HEK293T (cell line): ENCODE results near the gene BCO2.

Experiments
- CTCF ChIA-PET: fragments of 350-600 bp; formaldehyde crosslinking; extraction: SDS; loops from one replicate; lab custom pipeline; 2021; ENCODE audit warnings: antibody characterized with exemption, inconsistent platforms; lab: Yijun Ruan, JAX
- POLR2A ChIA-PET: fragments of 350-600 bp; formaldehyde crosslinking; extraction: SDS; loops from one replicate; lab custom pipeline; 2020; ENCODE audit warnings: antibody characterized with exemption, inconsistent platforms; lab: Yijun Ruan, JAX
- DNase-seq: peaks from one replicate; pipeline ENCODE4 v3.0.0; 2012; ENCODE audit warnings: mixed read lengths; ENCODE audit errors: extremely low spot score
- ARNT ChIP-seq: fragments of 450-650 bp; IDR thresholded peaks from 2 replicates; pipeline ENCODE4 v1.6.1; 2017; ENCODE audit warnings: mild to moderate bottlenecking
- BHLHE40 ChIP-seq: fragments of 450-650 bp; IDR thresholded peaks from 2 replicates; pipeline ENCODE4 v1.6.1; 2016; ENCODE audit warnings: mild to moderate bottlenecking, moderate library complexity, borderline replicate concordance
- CTBP1 ChIP-seq: fragments of 450-650 bp; IDR thresholded peaks from 2 replicates; pipeline ENCODE4 v1.6.1; 2016; ENCODE audit warnings: borderline replicate concordance
- ELF4 ChIP-seq: fragments of 450-650 bp; IDR thresholded peaks from 2 replicates; pipeline ENCODE4 v1.6.1; 2017; ENCODE audit warnings: antibody characterized with exemption
- FOXA1 ChIP-seq: fragments of 450-650 bp; IDR thresholded peaks from 2 replicates; pipeline ENCODE4 v1.6.1; 2016; ENCODE audit warnings: mild to moderate bottlenecking
- FOXK2 ChIP-seq: fragments of 450-650 bp; IDR thresholded peaks from 2 replicates; pipeline ENCODE4 v1.6.1; 2016; ENCODE audit warnings: mild to moderate bottlenecking
- FOXM1 ChIP-seq: fragments of 450-650 bp; IDR thresholded peaks from 2 replicates; pipeline ENCODE4 v1.6.1; 2017; ENCODE audit warnings: mild to moderate bottlenecking, borderline replicate concordance
- HDGF ChIP-seq: fragments of 450-650 bp; IDR thresholded peaks from 2 replicates; pipeline ENCODE4 v1.6.1; 2017; ENCODE audit warnings: antibody characterized with exemption, borderline replicate concordance
- L3MBTL2 ChIP-seq: fragments of 450-650 bp; conservative IDR thresholded peaks from 2 replicates; pipeline ENCODE4 v1.6.1; 2016; ENCODE audit warnings: mild to moderate bottlenecking
- LEF1 ChIP-seq: fragments of 450-650 bp; IDR thresholded peaks from 2 replicates; pipeline ENCODE4 v1.6.1; 2017; ENCODE audit warnings: mild to moderate bottlenecking, borderline replicate concordance
- NFRKB ChIP-seq: fragments of 450-650 bp; IDR thresholded peaks from 2 replicates; pipeline ENCODE4 v1.6.1; 2016; ENCODE audit warnings: mild to moderate bottlenecking, moderate library complexity
- SP1 ChIP-seq: fragments of 450-650 bp; IDR thresholded peaks from 2 replicates; pipeline ENCODE4 v1.6.1; 2017
- SUZ12 ChIP-seq: fragments of 450-650 bp; IDR thresholded peaks from 2 replicates; pipeline ENCODE4 v1.6.1; 2016; ENCODE audit warnings: mild to moderate bottlenecking
- TARDBP ChIP-seq: fragments of 450-650 bp; IDR thresholded peaks from 2 replicates; pipeline ENCODE4 v1.6.1; 2016
- ZNF384 ChIP-seq: fragments of 450-650 bp; IDR thresholded peaks from 2 replicates; pipeline ENCODE4 v1.6.1; 2016
- TF ChIP-seq, protein P1 (sequence below): fragments of 450-650 bp; IDR thresholded peaks from 2 replicates; pipeline ENCODE4 v1.6.1; 2016

Gene BCO2, protein sequence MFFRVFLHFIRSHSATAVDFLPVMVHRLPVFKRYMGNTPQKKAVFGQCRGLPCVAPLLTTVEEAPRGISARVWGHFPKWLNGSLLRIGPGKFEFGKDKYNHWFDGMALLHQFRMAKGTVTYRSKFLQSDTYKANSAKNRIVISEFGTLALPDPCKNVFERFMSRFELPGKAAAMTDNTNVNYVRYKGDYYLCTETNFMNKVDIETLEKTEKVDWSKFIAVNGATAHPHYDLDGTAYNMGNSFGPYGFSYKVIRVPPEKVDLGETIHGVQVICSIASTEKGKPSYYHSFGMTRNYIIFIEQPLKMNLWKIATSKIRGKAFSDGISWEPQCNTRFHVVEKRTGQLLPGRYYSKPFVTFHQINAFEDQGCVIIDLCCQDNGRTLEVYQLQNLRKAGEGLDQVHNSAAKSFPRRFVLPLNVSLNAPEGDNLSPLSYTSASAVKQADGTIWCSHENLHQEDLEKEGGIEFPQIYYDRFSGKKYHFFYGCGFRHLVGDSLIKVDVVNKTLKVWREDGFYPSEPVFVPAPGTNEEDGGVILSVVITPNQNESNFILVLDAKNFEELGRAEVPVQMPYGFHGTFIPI

DNA sequence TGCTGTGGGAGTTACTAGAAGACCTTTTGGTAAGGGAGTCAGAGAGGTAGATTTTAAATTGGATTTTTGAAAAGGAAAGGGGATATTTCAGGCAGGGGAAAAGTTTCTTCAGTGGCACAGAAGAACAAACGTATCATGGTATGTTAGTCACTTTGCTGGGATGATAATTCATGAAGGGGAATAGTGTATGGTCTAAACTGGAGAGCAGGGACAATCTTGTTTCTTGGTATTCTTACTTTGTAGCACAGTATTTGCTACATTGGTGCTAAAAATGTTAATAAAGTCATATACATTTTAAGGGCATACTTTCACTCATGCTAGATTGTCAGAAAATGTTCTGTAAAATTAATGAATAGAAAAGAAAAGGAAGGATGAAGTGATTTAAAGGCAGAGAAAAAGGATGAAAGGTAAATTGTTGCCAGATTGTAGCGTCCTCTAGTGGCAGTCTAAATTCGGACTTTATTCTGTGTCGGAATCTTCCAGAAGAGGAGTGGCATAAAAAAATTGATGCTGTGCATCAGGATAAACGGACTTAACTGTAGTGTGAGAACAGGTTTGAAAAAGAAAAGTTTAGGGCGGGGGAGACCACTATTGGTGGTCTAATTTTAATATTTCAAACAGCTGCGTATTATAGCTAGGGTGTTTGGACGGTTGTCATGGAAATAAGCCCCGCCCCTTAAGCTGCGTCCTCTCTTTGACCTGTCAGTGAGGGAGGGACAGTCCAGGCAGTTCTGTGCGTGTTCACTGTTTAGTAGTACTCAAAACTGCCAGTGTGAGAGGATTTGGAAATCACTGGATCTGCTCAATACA lies at the start of gene BCO2:
TSS of gene BCO2 (plus strand) at position 724 of the 810 bp plus-strand sequence. CDS start 90 bp downstream, outside the sequence.
- TF ChIP-seq SUZ12 (no peak), ZNF384 (peak; percentile 48; the same call in 1 of the 2 replicates), BHLHE40 (no peak)
- ChIA-PET CTCF (interaction anchor here (0.6 to 1.7 kb wide), 13 partner anchors 11 to 1740 kb away, joined by 3 to 8 read pairs (median 3); no protein-coding TSS in a partner anchor), POLR2A (interaction anchor here (0.7 kb wide), 1 partner anchor 61 kb away, joined by 3 read pairs; no protein-coding TSS in a partner anchor)
- DNase-seq, result peak; percentile 73

DNA sequence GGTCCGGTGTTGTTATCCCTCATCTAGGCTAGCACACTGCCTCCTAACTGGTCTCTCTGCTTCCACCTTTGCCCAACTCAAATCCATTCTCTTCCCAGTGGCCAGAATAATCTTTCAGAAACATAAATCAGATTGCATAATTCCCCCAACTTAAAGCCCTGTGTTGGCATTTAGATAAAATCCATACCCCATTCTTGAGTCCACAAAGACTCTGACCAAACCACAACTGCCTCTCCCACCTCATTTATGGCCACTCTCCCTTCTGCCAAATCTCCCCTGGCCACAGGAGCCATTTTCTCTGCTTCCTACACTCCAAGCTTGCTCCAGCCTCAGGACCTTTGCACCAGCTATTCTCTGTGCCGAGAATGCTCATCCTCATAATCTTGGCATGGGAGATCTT lies 48.3 kb upstream of the BCO2 start:
- ChIA-PET CTCF (no interaction called here), POLR2A (no interaction called here)
- TF ChIP-seq ZNF384, result no peak
- TF ChIP-seq HDGF, result no peak
- TF ChIP-seq TARDBP, result no peak
- TF ChIP-seq SP1, result no peak
- TF ChIP-seq ARNT, result no peak
- TF ChIP-seq SUZ12, result no peak
- no peak for TF ChIP-seq BHLHE40
- TF ChIP-seq NFRKB, result no peak
- no peak for TF ChIP-seq ELF4
- no peak for TF ChIP-seq FOXA1
- no peak for TF ChIP-seq FOXM1
- TF ChIP-seq FOXK2, result no peak
- no peak for TF ChIP-seq L3MBTL2
- no peak for DNase-seq

DNA sequence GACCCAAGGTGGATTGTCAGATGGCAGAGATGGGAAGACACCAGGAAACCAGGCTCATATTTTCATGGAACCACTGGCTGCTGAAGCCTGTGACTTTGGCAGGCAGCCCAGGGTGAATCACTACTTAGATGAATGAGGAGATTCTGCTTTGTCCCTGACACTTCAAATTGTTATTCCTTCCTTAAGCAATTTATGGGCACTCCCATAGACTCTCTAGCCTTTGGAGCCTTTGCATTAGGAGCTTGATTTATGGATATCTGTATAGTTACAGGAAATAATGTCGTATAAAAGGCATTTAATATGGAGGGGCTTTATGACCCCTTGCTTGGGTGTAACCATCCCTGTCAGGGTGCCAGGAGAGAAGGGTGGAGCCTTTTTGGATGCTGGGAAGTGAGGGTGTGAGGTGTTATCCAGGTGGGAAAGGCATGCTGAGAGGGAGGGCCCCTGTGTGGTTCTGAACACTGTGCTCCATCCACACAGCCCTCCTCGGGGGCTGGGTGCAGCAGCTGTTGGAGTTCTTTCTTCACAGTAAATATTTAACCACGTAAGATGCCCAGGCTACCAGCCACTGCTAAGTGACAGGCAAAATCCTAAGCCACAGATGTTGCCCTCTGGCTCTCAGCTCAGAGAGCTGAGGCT lies 46.7 kb upstream of the BCO2 start:
- POLR2A ChIA-PET, result no interaction called here
- no peak for DNase-seq

DNA sequence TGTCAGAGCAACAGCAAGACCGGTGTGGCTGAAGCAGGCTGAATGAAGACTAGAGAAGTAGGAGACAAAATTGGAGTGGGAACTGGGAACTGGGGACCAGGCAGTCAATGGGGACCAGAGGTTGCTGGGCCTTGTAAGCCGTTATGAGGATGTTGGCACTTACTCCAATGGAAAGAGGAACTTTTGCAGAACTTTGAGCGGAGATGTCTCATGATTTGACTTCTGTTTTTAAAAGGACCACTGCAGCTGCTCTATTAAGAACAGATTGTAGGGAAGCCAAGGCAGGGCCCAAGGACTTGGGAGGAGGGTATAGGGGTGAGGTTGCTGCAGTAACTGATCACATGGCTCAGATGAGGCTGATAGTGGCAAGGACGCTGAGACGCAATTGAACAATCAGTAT lies 45.7 kb upstream of the BCO2 start:
- CTCF ChIA-PET, result no interaction called here
- POLR2A ChIA-PET, result no interaction called here
- no peak for TF ChIP-seq SUZ12
- no peak for TF ChIP-seq ARNT
- TF ChIP-seq ELF4, result no peak
- no peak for TF ChIP-seq BHLHE40
- no peak for TF ChIP-seq FOXM1
- no peak for TF ChIP-seq SP1
- TF ChIP-seq L3MBTL2, result no peak
- no peak for TF ChIP-seq FOXK2
- TF ChIP-seq HDGF, result no peak
- no peak for TF ChIP-seq TARDBP
- no peak for TF ChIP-seq ZNF384
- TF ChIP-seq NFRKB, result no peak
- no peak for TF ChIP-seq LEF1
- TF ChIP-seq, protein P1, sequence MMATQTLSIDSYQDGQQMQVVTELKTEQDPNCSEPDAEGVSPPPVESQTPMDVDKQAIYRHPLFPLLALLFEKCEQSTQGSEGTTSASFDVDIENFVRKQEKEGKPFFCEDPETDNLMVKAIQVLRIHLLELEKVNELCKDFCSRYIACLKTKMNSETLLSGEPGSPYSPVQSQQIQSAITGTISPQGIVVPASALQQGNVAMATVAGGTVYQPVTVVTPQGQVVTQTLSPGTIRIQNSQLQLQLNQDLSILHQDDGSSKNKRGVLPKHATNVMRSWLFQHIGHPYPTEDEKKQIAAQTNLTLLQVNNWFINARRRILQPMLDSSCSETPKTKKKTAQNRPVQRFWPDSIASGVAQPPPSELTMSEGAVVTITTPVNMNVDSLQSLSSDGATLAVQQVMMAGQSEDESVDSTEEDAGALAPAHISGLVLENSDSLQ, result no peak
- TF ChIP-seq FOXA1, result no peak
- TF ChIP-seq CTBP1, result no peak
- no peak for DNase-seq

More for the DNA sequence above, 46.7 kb upstream of the BCO2 start:
- CTCF ChIA-PET, result interaction anchor here (0.9 to 1.1 kb wide), 2 partner anchors 15 to 17 kb away, joined by 3 to 4 read pairs; no protein-coding TSS in a partner anchor
- TF ChIP-seq TARDBP, result no peak
- TF ChIP-seq BHLHE40, result no peak
- TF ChIP-seq ARNT, result no peak
- TF ChIP-seq FOXK2, result no peak
- TF ChIP-seq L3MBTL2, result no peak
- no peak for TF ChIP-seq SUZ12
- no peak for TF ChIP-seq HDGF
- TF ChIP-seq CTBP1, result no peak
- no peak for TF ChIP-seq ELF4
- no peak for TF ChIP-seq SP1
- TF ChIP-seq, protein P1, result no peak
- no peak for TF ChIP-seq NFRKB
- no peak for TF ChIP-seq LEF1

DNA sequence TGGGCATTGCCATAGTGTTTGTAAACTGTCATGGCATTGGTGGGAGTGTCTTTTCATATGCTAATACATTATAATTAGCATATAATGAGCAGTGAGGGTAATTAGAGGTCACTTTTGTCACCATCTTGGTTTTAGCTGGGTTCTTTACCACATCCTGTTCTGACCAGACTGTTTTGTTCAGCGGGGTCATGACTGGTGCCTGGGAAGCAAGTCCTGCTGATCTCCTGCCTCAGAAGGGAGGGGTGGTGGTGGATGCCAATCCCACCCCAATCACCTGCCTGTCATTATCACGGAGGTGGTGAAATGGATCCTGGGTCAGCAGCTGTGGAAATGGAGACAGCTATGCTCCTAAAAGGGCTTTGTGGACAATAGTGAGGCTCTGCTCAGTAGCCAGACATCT lies 42.6 kb upstream of the BCO2 start:
- POLR2A ChIA-PET, result no interaction called here
- DNase-seq, result no peak
- TF ChIP-seq HDGF (no peak), ELF4 (no peak), BHLHE40 (no peak), CTBP1 (no peak), FOXK2 (no peak)
- CTCF ChIA-PET, result no interaction called here

DNA sequence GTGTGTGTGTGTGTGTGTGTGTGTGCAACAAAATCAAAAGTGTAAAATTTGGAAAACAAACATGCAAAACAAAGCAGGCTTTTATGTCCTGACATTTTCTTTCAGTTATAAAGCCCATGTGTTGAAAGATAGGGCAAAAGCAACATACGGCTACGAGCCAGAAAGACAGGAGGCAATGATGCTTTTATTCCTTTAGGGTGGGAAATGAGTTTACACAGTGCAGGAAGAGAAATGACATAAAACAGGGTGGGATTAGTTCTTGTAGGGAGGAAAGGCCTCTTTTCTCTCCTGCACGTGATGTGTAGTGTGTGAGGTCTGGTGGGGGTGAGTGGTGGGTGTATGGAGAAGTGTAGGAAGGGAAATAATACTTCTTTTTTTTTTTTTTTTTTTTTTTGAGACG lies 40.8 kb upstream of the BCO2 start:
- POLR2A ChIA-PET, result no interaction called here
- TF ChIP-seq ELF4 (no peak), SUZ12 (no peak), HDGF (no peak), FOXK2 (no peak), SP1 (no peak), FOXM1 (no peak), FOXA1 (no peak), ZNF384 (no peak), BHLHE40 (no peak), L3MBTL2 (no peak)
- CTCF ChIA-PET, result no interaction called here
- no peak for DNase-seq
